Activated CD4-positive, alpha-beta memory T cell treated with anti-CD3 and anti-CD28 coated beads, Interleukin-2, amount 10 ng/mL, durations not matched to agents 7 days and 5 days (primary cell): ENCODE results near the gene FAM78B. TPM values are rescaled to one million over a fixed set of nuclear protein-coding genes. Genes with fewer than 3 reads are reported as not detected.

Experiments used
- CTCF ChIA-PET: fragments of 350-600 bp; sonication (Branson Sonifier 250); formaldehyde crosslinking; loops from one replicate; lab custom pipeline; 2021; ENCODE audit warnings: antibody characterized with exemption, inconsistent platforms; lab: Charles Lee
- POLR2A ChIA-PET: fragments of 350-600 bp; sonication (Branson Sonifier 250); formaldehyde crosslinking; loops from one replicate; lab custom pipeline; 2021; ENCODE audit warnings: antibody characterized with exemption; lab: Charles Lee
- DNase-seq: peaks from one replicate; pipeline ENCODE4 v3.0.0-alpha.2; 2020
- H3K27ac Mint-ChIP-seq: one replicate; pipeline ENCODE4 v1.8.0; 2021; ENCODE audit warnings: mild to moderate bottlenecking, mixed read lengths
- H3K27me3 Mint-ChIP-seq: one replicate; pipeline ENCODE4 v1.8.0; 2021; ENCODE audit warnings: mixed read lengths
- H3K36me3 Mint-ChIP-seq: one replicate; pipeline ENCODE4 v1.8.0; 2021; ENCODE audit warnings: low read depth, mixed read lengths
- H3K4me1 Mint-ChIP-seq: one replicate; pipeline ENCODE4 v1.8.0; 2021; ENCODE audit warnings: mixed read lengths
- H3K4me3 Mint-ChIP-seq: one replicate; pipeline ENCODE4 v1.8.0; 2021; ENCODE audit warnings: mild to moderate bottlenecking, mixed read lengths
- H3K9me3 Mint-ChIP-seq: one replicate; pipeline ENCODE4 v1.8.0; 2021; ENCODE audit warnings: mixed read lengths
- total RNA-seq, 2 experiments: library from RNA; stranded (reverse); gene quantifications; one replicate each; pipeline ENCODE4 v1.2.3, GENCODE V29; 2021

The FAM78B gene
- total RNA-seq, 2 experiments from 2014 or later: 0.10 to 0.28 TPM

- H3K9me3 Mint-ChIP-seq: no peaks in the 10 kb centered on the region
- DNase-seq: no peak
- peaks cover 2% of the 10 kb centered on the region for H3K27me3 Mint-ChIP-seq
- no peak overlapping the region for H3K27ac Mint-ChIP-seq
- CTCF ChIA-PET: no interaction called here
- no peaks in the 10 kb centered on the region for H3K36me3 Mint-ChIP-seq
- H3K4me3 Mint-ChIP-seq: no peak overlapping the region
- no peaks in the 10 kb centered on the region for H3K4me1 Mint-ChIP-seq
- POLR2A ChIA-PET: no interaction called here
Measured at GRCh38 chr1:166175032-166175431, 8.2 kb upstream of the FAM78B start.

- Mint-ChIP-seq H3K9me3 (no peaks in the 10 kb centered on the region), H3K4me1 (no peaks in the 10 kb centered on the region), H3K36me3 (no peaks in the 10 kb centered on the region), H3K27me3 (peaks cover 4% of the 10 kb centered on the region), H3K27ac (no peak overlapping the region), H3K4me3 (no peak overlapping the region)
- CTCF ChIA-PET: no interaction called here
- POLR2A ChIA-PET: no interaction called here
- no peak for DNase-seq
Measured at GRCh38 chr1:166174108-166174507, 7.3 kb upstream of the FAM78B start.

- Mint-ChIP-seq H3K9me3 (no peaks in the 10 kb centered on the region), H3K27ac (no peak overlapping the region), H3K27me3 (peaks cover 19% of the 10 kb centered on the region), H3K4me1 (peaks cover 2% of the 10 kb centered on the region), H3K36me3 (no peaks in the 10 kb centered on the region), H3K4me3 (no peak overlapping the region)
- ChIA-PET POLR2A (no interaction called here), CTCF (no interaction called here)
- DNase-seq: no peak
Measured at GRCh38 chr1:166172106-166172505, 5.3 kb upstream of the FAM78B start.

- peaks cover 3% of the 10 kb centered on the region for H3K4me1 Mint-ChIP-seq
- DNase-seq: no peak
- CTCF ChIA-PET: no interaction called here
- no peaks in the 10 kb centered on the region for H3K9me3 Mint-ChIP-seq
- H3K27ac Mint-ChIP-seq: no peak overlapping the region
- H3K36me3 Mint-ChIP-seq: no peaks in the 10 kb centered on the region
- POLR2A ChIA-PET: no interaction called here
- peaks cover 23% of the 10 kb centered on the region for H3K27me3 Mint-ChIP-seq
- H3K4me3 Mint-ChIP-seq: no peak overlapping the region
Measured at GRCh38 chr1:166170726-166171125, 3.9 kb upstream of the FAM78B start.

- Mint-ChIP-seq H3K9me3 (no peaks in the 10 kb centered on the region), H3K4me1 (peaks cover 8% of the 10 kb centered on the region), H3K27ac (no peak overlapping the region), H3K4me3 (no peak overlapping the region), H3K27me3 (peaks cover 29% of the 10 kb centered on the region), H3K36me3 (no peaks in the 10 kb centered on the region)
- CTCF ChIA-PET: no interaction called here
- POLR2A ChIA-PET: no interaction called here
- DNase-seq: no peak
Measured at GRCh38 chr1:166170075-166170474, 3.3 kb upstream of the FAM78B start.

GRCh38 chr1:166169182-166169581 lies 2.4 kb upstream of the FAM78B start:
- Mint-ChIP-seq H3K27me3 (peaks cover 38% of the 10 kb centered on the region), H3K4me1 (peaks cover 10% of the 10 kb centered on the region), H3K27ac (no peak overlapping the region), H3K9me3 (no peaks in the 10 kb centered on the region), H3K36me3 (no peaks in the 10 kb centered on the region), H3K4me3 (no peak overlapping the region)
- ChIA-PET CTCF (no interaction called here), POLR2A (no interaction called here)
- no peak for DNase-seq

GRCh38 chr1:166167572-166167925 lies 748 bp upstream of the FAM78B start:
- no peaks in the 10 kb centered on the region for H3K9me3 Mint-ChIP-seq
- H3K4me3 Mint-ChIP-seq: peak overlapping the region; percentile 56
- peaks cover 10% of the 10 kb centered on the region for H3K4me1 Mint-ChIP-seq
- ChIA-PET POLR2A (interaction anchor here (1.0 kb wide), 1 partner anchor 322 kb away, joined by 3 read pairs; no protein-coding TSS in a partner anchor), CTCF (interaction anchor here (1.1 kb wide), 1 partner anchor 311 kb away, joined by 5 read pairs; no protein-coding TSS in a partner anchor)
- H3K27me3 Mint-ChIP-seq: peaks cover 54% of the 10 kb centered on the region
- no peak overlapping the region for H3K27ac Mint-ChIP-seq
- no peaks in the 10 kb centered on the region for H3K36me3 Mint-ChIP-seq
- DNase-seq: no peak

- no peak overlapping the region for H3K4me3 Mint-ChIP-seq
- H3K9me3 Mint-ChIP-seq: no peaks in the 10 kb centered on the region
- H3K27ac Mint-ChIP-seq: no peak overlapping the region
- no peak for DNase-seq
- peaks cover 61% of the 10 kb centered on the region for H3K27me3 Mint-ChIP-seq
- POLR2A ChIA-PET: interaction anchor here (0.6 kb wide), 1 partner anchor 324 kb away, joined by 3 read pairs; no protein-coding TSS in a partner anchor
- CTCF ChIA-PET: interaction anchor here (0.7 kb wide), 1 partner anchor 11 kb away, joined by 3 read pairs; no protein-coding TSS in a partner anchor
- peaks cover 10% of the 10 kb centered on the region for H3K4me1 Mint-ChIP-seq
- H3K36me3 Mint-ChIP-seq: no peaks in the 10 kb centered on the region
Measured at GRCh38 chr1:166166329-166166697, 488 bp downstream of the FAM78B start.

GRCh38 chr1:166165661-166166328 lies 1.0 kb downstream of the FAM78B start:
- Mint-ChIP-seq H3K27me3 (peaks cover 61% of the 10 kb centered on the region), H3K27ac (no peak overlapping the region), H3K36me3 (no peaks in the 10 kb centered on the region), H3K4me1 (peaks cover 10% of the 10 kb centered on the region), H3K4me3 (peak overlapping the region; percentile 62), H3K9me3 (no peaks in the 10 kb centered on the region)
- no peak for DNase-seq
- ChIA-PET CTCF (interaction anchor here (0.7 to 1.4 kb wide), 3 partner anchors 10 to 313 kb away, joined by 3 to 4 read pairs (median 4); no protein-coding TSS in a partner anchor), POLR2A (interaction anchor here (0.6 kb wide), 1 partner anchor 324 kb away, joined by 3 read pairs; no protein-coding TSS in a partner anchor)

- peak; percentile 21 for DNase-seq
- CTCF ChIA-PET: interaction anchor here (1.0 to 1.4 kb wide), 5 partner anchors 9 to 314 kb away, joined by 3 to 4 read pairs (median 4); no protein-coding TSS in a partner anchor
- H3K36me3 Mint-ChIP-seq: no peaks in the 10 kb centered on the region
- H3K9me3 Mint-ChIP-seq: no peaks in the 10 kb centered on the region
- no peak overlapping the region for H3K27ac Mint-ChIP-seq
- H3K27me3 Mint-ChIP-seq: peaks cover 61% of the 10 kb centered on the region
- POLR2A ChIA-PET: no interaction called here
- H3K4me1 Mint-ChIP-seq: peaks cover 10% of the 10 kb centered on the region
- peak overlapping the region; percentile 62 for H3K4me3 Mint-ChIP-seq
Measured at GRCh38 chr1:166164995-166165660, 1.7 kb downstream of the FAM78B start.

- peaks cover 10% of the 10 kb centered on the region for H3K4me1 Mint-ChIP-seq
Measured at GRCh38 chr1:166164646-166164994, 2.2 kb downstream of the FAM78B start.

GRCh38 chr1:166159656-166160055 lies 7.1 kb downstream of the FAM78B start:
- no peak overlapping the region for H3K27ac Mint-ChIP-seq
- peaks cover 28% of the 10 kb centered on the region for H3K27me3 Mint-ChIP-seq
- H3K36me3 Mint-ChIP-seq: no peaks in the 10 kb centered on the region
- H3K4me1 Mint-ChIP-seq: no peaks in the 10 kb centered on the region
- no peaks in the 10 kb centered on the region for H3K9me3 Mint-ChIP-seq
- H3K4me3 Mint-ChIP-seq: no peak overlapping the region
- ChIA-PET CTCF (no interaction called here), POLR2A (no interaction called here)
- DNase-seq: no peak

More at GRCh38 chr1:166164646-166164994, 2.2 kb downstream of the FAM78B start:
- ChIA-PET CTCF (interaction anchor here (1.0 to 1.4 kb wide), 5 partner anchors 8 to 314 kb away, joined by 3 to 4 read pairs (median 4); no protein-coding TSS in a partner anchor), POLR2A (no interaction called here)
- Mint-ChIP-seq H3K4me3 (no peak overlapping the region), H3K9me3 (no peaks in the 10 kb centered on the region), H3K27ac (no peak overlapping the region), H3K36me3 (no peaks in the 10 kb centered on the region), H3K27me3 (peaks cover 61% of the 10 kb centered on the region)
- no peak for DNase-seq

- H3K27ac Mint-ChIP-seq: no peak overlapping the region
- POLR2A ChIA-PET: interaction anchor here (0.9 kb wide), 1 partner anchor 9 kb away, joined by 3 read pairs; no protein-coding TSS in a partner anchor
- no peaks in the 10 kb centered on the region for H3K4me1 Mint-ChIP-seq
- no peak for DNase-seq
- no peaks in the 10 kb centered on the region for H3K9me3 Mint-ChIP-seq
- H3K36me3 Mint-ChIP-seq: no peaks in the 10 kb centered on the region
- no peak overlapping the region for H3K4me3 Mint-ChIP-seq
- CTCF ChIA-PET: interaction anchor here (1.7 kb wide), 2 partner anchors 8 to 13 kb away, joined by 3 to 4 read pairs; no protein-coding TSS in a partner anchor
- H3K27me3 Mint-ChIP-seq: peaks cover 3% of the 10 kb centered on the region
Measured at GRCh38 chr1:166156674-166157073, 10.1 kb downstream of the FAM78B start.
